GM21390 (cell line): ENCODE measurements around the gene CCDC74B.
A peak's percentile ranks its signal among the peaks of the same experiment; 100 is the strongest.
"Not testable (repeated sequence)": the region's sequence is repeated elsewhere in the genome, so short reads cannot be mapped to it uniquely, and the experiment has no call there.

ENCODE experiments used
- ATAC-seq: cut with Tn5 transposase; IDR thresholded peaks from one replicate; pipeline ENCODE4 v1.9.1; 2021; ENCODE audit not compliant: unreplicated experiment

CCDC74B gene

DNA sequence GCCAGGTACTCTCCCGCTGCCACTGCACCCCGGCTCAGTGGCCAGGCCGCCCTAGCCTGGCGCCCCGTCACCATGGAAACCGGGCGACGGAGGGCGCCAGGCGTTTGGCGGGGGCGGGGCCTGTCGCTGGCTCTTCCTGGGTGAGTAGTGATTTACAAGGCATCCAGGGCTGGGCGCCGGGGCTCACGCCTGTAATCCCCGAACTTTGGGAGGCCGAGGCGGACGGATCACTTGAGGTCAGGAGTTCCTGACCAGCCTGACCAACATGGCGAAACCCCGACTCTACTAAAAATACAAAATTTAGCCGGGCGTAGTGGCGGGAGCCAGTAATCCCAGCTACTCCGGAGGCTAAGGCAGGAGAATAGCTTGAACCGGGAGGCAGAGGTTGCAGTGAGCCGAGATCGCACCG is at the start of gene CCDC74B:
TSS of gene CCDC74B (minus strand) at position 107 of the 409 bp plus-strand sequence. CDS start 116 bp downstream, outside the sequence.
- ATAC-seq: peak; percentile 92

GRCh38 chr2:130193824-130194223 is 48.9 kb upstream of the CCDC74B start:
- not testable (repeated sequence) for ATAC-seq

- ATAC-seq: not testable (repeated sequence)
Measured at GRCh38 chr2:130192451-130192850, 47.5 kb upstream of the CCDC74B start.

- not testable (repeated sequence) for ATAC-seq
Measured at GRCh38 chr2:130191319-130191718, 46.4 kb upstream of the CCDC74B start.

DNA sequence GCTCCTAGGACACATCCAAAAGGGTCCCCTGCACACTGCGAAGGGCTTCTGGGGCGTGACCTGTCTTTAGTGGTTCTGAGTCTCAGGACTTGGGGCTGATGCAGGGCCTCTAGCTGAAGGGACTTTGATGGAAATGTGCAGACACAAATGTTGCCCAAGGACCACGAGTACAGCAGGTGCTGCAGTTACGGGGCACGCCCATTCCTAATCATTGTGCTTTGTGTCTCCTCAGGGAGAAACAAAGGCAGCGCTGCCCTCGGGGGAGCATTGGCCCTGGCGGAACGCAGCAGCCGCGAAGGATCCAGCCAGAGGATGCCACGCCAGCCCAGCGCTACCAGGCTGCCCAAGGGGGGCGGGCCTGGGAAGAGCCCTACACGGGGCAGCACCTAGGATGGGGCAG is 45.3 kb upstream of the CCDC74B start:
- no peak for ATAC-seq

DNA sequence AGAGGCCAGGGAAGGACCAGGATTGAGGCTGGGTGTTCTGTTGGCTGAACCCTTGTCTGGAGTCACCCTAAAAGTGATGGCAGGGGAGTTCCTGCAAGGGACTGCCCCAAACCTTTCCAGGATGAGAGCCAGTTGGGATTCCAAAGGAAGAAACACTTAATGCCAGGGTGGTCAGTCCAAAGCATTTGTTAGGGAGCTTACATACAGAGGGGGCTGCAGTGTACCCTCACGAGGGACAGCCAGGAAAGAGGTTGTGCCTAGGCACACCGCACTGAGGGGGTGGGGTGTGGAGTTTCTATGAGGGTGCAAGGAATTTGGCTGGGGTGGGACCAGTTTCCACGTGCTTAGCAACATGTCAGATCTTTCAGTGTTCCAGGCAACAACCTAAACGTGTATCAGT is 44.0 kb upstream of the CCDC74B start:
- ATAC-seq: not testable (repeated sequence)

DNA sequence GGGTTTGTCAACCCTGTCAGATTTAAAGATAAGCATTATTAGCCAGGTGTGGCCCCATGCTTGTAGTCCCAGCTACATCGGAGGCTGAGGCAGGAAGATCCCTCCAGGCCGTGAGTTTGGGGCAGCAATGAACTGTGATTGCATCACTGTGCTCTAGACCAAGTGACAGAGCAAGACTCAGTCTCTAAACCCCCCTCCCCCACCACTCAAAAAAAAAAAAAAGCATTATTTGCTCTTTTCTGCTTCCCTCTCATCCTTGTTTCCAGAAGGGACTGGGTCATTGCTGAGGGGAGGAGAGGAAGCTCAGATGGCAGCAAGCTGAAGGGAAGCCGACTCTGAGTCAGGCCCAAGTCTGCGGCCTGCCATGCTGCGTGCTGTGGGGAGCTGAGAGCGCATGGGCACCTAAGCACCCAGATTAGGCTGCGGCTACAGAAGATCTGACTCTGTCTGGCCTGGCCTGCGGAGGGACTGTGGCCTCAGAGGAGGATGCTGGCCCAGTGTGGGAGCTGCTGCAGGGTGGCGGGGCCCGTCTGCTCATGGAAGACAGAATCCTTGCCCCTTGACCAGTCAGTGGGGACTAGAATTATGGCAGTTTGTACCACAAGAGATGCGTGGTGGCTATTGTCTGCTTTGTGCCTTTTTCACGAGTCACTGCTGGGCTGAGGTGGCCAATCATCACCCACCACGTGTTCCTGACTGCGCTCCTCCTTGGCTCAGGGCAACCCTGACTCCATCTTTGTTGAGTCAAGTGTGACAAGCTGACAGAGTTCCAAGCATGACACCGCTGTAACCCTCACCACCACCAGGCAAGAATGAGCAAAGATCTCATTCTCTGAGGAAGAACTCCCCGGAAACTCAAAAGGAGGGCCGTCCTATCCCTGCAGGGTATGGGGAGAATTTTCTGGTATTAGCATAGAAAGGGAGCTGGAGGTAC is 43.2 kb upstream of the CCDC74B start:
- ATAC-seq: not testable (repeated sequence)

GRCh38 chr2:130187268-130187667 is 42.4 kb upstream of the CCDC74B start:
- no peak for ATAC-seq

DNA sequence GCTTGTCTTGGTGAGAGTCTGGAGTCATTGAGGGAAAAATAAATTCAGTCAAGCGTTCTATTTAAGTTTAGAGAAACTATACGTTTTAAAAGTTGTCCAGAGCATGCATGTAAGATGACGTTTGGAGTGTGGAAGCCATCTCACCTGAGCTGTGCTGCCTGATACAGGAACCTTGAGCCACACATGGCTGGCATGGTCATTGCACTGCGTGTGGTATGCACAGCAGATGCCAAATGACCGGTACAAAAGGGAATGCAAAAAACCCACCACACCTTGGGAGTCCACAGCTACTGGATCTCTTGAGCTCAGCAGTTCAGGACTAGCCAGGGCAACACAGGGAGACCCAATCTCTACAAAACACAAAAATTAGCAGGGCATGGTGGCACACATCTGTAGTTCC is 41.5 kb upstream of the CCDC74B start:
- no peak for ATAC-seq

- ATAC-seq: no peak
Measured at GRCh38 chr2:130185896-130186295, 41.0 kb upstream of the CCDC74B start.

DNA sequence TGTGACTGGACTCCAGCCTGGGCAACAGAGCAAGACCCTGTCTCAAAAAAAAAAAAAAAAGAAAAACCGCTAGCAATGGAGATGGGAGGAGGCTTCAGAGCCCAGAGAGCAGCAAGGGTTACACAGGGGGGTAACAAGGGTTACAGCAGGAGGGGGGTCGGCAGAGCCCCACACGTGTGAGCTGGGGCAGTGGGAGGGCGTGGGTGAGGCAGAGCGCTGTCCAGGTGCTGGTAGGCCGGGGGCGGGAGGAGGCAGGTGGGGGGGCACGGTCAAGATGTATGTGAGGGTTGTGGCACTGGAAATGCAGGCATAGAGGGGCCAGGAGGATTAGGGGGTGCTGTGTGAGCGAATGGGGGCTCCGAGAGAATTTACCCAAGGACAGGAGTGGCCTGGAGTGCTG is 40.5 kb upstream of the CCDC74B start:
- ATAC-seq: no peak

DNA sequence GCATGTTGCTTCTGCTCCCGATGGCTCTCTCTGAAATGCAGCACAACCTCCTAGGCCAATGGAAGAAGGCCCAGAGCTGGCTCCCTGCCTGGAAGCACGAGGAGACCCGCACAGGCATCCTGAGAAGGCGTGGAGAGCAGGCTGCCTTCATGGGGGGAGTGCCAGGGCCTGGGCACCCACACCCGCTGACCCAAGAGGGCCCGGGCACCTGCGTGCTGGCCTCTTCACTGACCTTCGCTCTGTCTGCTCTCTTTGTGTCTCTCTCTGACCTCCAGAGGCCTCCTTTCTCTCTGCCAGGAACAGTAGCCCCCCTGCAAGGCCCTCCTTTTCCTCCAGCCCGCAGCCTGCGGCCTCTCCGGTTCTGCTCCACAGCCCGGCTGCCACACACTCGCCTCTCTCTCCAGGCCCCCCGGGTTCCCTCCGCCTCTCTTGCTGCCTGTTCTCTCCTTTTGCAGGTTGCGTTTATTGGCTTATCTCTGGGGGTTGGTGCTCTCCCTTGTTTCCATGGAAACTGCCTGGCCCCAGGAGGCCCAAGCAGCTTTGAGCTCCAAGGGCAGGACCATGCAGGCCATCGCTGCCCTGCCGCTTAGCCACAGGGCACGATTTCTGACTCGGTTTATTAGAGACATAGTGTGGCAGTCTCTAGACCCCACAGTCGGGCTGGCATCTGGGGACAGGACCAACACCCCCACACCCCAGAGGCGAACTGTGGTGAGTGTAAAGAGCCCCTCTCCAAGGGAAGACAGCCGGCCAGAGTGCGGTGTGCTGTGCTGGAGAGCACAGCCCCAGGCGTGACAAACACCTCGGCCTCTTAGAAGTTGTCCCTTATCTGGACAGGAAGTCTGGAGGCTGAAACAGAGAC is 38.8 kb upstream of the CCDC74B start:
- no peak for ATAC-seq

DNA sequence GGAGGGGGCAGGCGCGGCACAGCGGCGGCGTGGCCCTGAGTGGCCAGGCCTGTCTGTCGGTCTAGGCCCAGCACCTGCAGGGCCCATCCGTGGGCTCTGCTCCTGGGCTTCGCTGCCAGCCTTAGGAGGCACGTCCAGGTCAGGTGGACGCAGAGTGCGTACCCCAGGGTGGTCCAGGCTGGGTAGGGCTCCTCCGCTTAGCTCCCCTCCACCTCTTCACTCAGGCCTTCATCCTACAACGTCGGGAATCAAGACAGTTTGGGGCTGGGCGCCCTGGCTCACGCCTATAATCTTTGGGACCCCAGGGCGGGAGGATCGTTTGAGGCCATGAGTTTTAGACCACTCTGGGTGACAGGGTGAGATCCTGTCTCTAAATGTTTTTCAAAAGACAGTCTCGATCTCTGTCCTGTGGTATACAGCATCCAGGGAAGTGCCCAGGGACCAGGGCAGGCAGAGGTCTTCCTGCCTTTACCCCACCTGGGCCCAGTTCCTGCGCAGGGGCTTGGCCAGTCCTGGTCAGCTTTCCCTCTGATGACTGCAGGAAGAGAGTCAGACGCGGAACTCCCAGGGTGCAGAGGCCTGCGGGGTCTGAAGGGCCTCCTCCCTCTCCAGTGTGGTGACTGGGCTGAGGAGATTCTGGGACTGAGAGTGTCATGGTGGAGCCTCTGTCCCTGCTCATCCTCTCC is 38.1 kb upstream of the CCDC74B start:
- not testable (repeated sequence) for ATAC-seq

DNA sequence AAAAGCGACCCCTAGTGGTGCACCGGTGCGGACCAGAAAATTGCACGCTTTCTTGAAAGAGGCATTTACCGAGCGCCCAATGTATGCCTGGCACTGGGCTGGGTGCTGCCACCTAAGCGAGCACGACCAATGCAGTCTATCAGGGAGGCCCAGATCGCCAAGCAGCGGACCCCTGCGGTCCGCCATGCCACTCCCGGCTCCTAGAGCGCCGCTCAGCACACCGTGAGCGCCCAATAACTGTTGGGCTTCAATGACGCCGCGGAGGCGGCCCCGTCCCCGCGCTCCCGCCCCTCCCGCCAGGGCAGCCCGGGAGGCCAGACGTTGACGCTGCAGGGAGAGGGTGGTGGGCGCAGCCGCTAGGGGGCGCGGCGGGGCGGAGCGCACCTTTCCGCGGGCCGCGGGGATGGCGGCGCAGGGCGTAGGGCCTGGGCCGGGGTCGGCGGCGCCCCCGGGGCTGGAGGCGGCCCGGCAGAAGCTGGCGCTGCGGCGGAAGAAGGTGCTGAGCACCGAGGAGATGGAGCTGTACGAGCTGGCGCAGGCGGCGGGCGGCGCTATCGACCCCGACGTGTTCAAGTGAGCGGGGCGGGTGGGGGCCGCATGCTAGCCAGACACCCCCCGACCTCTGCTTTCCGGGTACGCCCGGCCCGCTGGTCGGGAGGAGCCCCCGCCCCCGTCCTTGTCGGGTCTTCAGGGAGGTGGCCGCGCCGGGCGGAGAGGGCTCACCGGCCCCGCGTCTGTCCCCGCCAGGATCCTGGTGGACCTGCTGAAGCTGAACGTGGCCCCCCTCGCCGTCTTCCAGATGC is 37.2 kb upstream of the CCDC74B start, which contains the start of gene MZT2B:
TSS of gene MZT2B (plus strand) at position 383 of the 803 bp plus-strand sequence. CDS start at position 404, 21 bp downstream.
- peak; percentile 82 for ATAC-seq

- ATAC-seq: peak; percentile 58
Measured at GRCh38 chr2:130181325-130181879, 36.5 kb upstream of the CCDC74B start, which contains the start of gene SMPD4. SMPD4 (minus strand) TSS chr2:130181602; CDS start chr2:130176592, 5,010 bp downstream.

DNA sequence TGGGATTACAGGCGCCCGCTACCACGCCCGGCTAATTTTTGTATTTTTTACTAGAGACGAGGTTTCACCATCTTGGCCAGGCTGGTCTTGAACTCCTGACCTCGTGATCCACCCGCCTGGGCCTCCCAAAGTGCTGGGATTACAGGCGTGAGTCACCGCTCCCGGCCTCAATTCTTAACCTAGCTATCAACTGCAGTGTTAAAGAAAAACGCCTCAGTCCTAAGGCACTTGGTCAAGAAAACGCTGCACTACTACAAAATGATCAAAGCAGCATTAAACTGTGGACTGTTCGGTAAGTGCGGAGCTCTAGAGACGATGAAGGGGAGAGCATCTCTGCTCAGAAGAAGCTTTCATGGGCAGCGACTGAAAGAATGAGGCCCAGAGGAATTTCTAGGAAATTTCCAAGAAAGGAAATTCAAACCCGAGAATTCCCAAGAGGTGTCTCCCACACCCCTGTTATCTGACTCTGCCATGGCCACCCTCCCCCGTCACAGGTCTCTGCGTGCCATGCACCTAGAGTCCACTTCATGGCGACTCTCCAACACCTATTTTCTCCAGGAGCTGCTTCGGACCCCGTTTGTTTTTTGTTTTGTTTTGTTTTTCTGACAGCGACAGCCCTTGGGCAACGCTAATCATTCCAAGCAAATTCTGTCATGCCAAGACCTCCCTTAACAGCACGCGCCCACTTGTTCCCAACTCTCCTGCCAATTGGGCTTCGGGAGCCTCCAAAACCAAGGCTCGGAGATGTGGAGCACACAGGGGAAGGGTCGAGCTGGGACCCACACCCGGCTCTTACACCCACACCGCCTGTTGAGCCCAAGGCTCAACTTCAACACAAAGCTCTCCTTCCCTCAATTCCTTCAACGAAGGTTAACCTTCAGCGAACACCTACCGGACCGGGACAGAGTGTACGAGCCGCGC is 35.8 kb upstream of the CCDC74B start:
- ATAC-seq: not testable (repeated sequence)

DNA sequence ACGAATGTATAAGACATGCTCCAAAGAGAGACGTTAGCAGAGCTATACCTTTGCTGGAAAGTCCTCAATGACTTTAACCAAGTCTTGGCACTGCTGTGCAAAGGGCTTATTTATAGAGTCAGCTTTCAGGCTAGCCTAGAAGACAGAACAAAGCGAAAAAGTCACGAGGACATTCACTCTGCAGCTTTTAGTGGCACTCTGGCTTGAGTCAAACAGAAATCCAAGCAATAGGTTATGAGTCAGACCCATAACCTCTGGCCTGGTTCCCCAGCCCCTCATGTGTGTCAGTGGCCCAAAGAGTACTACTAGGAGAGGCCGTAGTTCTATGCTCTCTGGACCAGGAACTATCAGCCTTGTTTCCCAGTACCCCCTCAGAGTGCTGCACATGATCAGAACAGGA is 30.0 kb upstream of the CCDC74B start:
- peak; percentile 61 for ATAC-seq

- no peak for ATAC-seq
Measured at GRCh38 chr2:130169896-130170295, 25.0 kb upstream of the CCDC74B start.

GRCh38 chr2:130169163-130169562 is 24.3 kb upstream of the CCDC74B start:
- ATAC-seq: not testable (repeated sequence)
